NK-92 (cell line): ENCODE results near the gene UBE3C.
"Not testable (repeated sequence)": the region's sequence is repeated elsewhere in the genome, so short reads cannot be mapped to it uniquely, and the experiment has no call there.

Experiments used
- DNase-seq: peaks from one replicate; lab custom pipeline; 2025; ENCODE audit not compliant: unreplicated experiment; lab: John Stamatoyannopoulos, UW

UBE3C gene

DNA sequence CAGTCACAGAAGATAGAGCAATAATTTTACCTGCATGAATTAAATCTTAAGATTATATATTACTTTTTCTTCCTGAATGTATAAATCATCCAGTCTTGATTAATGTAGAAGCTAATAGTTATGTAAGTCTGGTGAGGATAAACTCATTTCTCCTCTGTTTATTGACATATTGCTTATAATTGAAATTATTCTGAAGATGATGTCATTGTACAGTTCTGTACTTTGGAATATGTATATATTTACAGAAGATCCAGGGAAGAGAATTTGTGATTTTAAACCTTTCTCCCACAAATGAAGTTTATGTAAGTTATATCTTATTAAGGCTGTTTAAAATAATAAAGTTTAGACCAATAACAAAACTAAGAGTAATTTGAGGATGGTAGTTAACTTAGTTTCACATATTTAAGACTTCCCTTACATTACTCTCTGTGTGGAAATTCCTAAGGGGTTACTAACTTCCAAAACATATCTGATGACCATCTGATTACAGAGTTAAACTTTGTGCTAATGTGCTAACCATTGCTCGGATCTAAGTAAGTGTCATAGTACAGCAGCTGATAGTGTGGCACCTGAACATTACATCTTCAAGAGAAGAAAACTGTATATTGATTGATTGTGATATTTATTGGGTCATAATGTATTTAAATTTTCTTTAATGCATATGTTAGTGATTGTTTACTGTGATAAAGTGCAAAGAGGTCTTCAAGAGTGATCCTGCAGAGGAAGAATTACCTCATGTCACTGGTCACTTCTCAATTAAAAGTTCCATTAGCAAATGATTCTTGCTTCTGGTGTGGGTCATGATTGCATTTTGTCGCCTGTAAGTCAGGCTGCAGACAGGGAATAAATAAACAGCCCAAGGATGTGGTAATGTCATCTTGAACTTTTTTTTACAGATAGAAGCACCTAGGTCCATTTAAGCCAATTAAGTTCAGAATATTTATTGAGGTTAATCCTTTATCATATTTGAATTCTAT, 96.9 kb downstream of the UBE3C start:
- no peak for DNase-seq

DNA sequence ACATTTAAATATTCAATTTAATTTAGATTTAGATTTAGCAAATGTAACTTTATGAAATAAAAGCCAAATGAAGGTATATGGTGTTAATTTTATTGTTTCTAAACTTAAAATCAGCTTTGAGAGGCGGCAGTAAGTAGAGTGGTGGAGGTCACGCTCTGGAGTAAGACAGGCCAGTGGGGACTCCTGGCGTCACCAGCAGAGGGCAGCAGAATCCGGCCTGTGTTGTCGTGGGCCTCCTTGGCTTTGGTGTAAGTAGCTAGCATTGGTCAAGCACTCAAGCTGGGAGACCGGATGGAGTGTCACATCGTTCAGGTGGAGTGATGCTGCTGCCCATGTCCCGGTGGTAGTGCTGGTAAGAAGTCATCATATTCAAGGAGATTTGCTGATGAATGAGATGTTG, 99.4 kb downstream of the UBE3C start:
- DNase-seq, result no peak

DNA sequence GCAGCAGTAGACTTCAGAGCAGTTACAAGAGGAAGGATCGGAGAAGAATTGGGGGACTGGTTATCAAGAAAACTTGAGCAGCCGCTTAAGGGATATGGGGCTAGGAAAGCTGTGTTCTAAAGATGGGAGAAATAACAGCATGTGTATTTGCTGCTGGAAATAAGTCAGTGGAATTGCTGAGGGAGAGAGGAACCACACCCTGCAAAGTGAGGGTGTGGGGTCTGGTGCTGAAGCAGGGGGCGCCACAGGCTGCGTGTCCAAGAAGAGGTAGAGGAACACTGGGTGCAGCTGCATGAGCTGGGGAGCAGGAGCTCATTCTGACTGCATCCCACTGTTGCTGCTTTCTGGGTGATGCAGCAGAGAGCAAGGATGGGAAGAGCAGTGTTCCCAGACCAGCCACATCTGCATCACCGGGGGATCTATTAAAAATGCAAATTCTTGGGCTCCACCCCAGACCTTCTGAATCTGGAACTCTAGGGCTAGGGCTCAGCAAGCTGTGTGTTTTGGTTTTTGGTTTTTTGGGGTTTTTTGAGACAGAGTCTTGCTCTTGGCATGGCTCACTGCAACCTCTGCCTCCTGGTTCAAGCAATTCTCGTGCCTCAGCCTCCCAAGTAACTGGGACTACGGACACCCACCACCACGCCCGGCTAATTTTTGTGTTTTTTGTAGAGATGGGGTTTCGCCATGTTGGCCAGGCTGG, 101.0 kb downstream of the UBE3C start:
- no peak for DNase-seq

DNA sequence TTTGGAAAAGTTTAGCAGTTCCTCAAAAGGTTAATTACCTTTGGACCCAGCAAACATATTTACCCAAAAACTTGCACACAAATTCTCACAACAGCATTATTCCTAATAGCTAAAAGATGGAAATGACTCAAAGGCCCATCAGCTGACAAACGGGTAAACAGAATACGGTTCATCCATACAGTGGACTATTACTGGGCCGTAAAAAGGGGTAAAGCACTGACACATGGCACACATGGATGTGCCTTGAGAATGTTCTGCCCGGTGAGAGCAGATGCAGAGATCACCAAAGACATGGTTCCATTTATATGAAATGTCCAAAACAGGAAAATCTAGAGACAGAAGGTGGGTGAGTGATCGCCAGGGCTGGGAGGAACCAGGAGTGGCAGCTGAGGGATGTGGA, 102.9 kb downstream of the UBE3C start:
- DNase-seq, result no peak

DNA sequence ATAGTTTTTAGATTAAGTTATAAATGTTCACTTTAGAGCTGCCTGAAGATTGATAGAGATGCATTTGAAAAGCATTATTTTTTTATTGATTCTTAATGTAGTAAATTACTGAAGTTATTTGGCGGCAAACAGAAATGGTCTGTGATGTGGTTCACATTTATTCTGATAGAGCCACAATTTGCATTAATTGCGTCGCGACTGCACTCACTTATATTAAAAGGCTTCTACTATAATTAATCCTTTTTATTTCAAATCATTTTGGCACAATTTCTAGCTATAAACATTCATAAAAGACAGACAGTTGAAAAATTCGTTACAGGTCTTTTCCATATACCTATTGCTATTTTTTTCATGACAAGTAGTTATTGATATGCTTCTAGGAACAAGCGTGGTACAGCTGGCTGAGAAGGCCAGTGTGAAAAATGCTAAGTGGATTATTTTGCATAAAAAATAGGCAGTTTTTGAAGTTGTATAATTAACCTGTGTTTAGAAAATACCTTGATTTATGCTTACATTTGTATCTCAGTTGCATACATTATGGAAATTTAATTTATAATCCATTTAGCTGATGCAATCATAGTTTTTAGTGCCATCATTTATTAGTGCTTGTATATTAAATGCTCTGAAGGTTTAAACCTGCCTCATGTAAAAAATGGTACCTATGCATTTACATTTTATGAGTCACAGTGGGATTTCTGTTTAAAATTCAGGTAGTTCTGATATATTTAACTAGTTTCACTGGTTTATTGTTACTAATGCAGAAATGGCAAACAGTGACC, 106.0 kb downstream of the UBE3C start:
- no peak for DNase-seq

DNA sequence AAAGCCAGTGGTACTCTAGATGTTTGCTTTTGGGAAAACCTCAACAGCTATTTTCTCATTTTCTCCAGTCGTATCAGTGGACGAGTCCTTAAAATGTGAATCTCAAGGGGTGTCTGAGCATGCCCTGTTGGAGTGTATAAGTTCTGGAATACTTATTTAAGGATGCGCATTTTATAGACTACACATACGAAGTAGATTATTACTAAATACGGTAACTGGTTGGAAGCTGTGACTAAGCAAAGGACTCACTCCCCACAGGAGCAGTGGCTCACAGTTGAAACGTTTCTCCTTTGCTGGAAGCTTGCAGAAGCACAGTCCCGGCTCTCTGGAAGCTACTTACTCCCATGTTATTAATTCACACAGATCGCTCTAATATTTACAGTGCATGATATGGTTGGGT, 107.3 kb downstream of the UBE3C start:
- no peak for DNase-seq

DNA sequence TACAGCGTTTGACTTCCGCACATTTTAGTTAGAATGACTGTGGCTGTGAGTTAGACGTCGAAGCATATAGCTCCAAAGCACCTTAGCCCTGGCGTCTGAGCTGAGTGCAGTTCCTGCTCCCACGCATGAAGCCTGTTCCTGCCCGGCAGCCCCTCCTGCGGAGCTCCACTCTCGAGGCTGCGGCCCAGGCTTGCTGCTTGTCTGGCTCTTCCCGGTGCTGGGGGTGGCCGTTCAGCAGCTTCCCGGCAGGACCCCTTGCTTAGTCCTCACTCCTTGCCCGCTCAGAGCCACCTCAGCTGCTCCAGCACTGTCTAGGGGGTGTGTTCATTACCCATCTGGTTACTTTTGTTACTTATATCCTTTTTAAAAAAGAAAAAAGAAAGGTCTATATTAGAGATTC, 109.9 kb downstream of the UBE3C start:
- no peak for DNase-seq

DNA sequence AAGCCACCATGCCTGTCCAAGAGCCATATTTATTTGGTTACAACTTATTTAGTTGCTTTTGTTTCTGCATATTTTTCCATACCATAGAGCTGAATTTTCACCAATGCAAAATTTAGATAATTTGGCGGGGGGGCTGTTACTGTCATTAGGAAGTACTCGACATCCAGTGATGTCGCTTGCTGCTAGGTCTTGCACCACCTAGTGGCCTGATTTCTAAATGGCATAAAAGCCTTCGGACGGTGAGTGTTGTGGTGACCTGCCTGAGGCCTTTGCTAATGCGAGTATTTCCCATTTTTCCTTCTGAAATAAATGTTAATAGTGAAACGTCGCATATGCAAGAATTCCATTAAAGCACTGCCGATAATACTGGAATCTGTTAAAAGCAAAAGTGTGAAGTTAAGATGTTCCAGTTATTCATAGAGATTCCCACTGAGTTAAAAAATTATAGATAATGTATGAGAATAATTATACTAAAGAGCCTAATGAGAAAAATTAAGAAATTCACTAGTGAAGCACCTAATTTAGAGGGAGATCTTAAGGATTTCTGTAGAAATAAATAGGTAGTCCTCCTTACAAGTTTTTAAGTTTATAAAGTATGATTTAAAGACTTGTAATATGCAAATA, 112.0 kb downstream of the UBE3C start:
- DNase-seq, result no peak

DNA sequence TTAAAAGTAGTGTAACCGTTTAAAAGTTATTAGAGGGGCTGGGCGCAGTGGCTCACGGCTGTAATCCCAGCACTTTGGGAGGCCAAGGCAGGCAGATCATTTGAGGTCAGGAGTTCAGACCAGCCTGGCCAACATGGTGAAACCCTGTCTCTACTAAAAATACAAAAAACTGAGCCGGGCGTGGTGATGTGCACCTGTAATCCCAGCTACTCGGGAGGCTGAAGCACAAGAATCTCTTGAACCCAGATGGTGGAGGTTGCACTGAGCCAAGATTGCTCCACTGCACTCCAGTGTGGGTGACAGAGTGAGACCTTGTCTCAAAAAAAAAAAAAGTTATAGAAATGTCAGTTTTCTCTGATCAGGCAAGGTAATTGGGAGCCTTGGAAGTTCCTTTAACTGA, 113.1 kb downstream of the UBE3C start:
- DNase-seq, result not testable (repeated sequence)

DNA sequence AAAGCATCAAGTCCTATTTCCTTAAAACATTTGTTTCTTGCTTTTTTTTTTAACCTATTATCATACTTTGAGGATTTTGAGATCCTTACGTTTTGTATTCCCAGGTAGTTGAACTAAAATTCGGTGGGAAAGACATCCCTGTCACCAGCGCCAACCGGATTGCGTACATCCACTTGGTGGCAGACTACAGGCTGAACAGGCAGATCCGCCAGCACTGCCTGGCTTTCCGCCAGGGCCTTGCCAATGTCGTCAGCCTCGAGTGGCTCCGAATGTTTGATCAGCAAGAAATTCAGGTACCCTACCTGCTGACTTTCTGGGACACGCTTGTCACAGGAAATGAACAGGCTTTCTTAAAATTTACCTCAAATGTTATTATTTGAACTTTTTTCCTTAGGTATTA, 115.1 kb downstream of the UBE3C start:
- DNase-seq, result no peak

DNA sequence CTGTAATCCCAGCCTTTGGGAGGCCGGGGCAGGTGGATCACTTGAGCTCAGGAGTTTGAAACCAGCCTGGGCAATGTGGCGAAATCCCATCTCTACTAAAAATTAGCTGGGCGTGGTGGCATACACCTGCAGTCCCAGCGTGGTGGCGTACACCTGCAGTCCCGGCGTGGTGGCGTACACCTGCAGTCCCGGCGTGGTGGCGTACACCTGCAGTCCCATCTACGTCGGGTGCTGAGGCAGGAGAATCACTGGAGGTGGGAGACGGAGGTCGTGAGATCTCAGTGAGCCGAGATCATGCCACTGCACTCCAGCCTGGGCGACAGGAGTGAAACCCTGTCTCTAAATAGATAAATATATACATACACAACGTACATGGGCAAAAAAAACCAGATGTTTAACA, 116.1 kb downstream of the UBE3C start:
- not testable (repeated sequence) for DNase-seq

DNA sequence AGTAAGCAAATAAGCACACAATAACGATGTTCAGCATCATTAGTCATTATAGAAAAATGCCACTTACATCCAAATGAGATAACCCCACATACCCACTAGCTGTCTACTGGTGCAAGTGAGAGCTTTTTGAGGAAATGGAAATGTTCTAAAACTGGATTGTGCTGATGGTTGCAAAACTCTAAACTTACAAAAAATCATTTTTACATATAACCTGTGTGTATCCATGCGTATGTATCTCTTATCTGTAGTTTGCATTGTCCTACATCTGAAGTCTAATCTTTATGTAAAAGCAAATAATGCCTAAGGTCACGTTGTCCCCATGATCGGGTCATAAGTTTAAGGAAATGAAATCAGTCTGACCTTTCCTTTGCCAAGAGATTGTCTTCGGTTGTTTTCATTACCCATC, 116.5 kb downstream of the UBE3C start:
- no peak for DNase-seq

DNA sequence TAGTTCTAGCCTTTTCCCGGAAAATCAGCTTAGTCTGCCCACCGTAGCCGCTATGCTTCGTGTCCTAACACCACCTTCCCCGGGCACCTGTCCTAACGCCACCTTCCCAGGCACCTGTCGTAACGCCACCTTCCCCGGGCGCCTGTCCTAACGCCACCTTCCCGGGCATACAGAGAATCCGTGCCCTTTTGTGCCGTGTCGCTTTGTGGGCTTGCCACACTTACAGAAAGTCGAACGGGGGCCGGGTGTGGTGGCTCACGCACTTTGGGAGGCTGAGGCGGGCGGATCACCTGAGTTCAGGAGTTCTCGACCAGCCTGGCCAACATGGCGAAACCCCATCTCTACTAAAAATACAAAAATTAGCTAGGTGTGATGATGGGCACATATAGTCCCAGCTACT, 124.4 kb downstream of the UBE3C start:
- no peak for DNase-seq

DNA sequence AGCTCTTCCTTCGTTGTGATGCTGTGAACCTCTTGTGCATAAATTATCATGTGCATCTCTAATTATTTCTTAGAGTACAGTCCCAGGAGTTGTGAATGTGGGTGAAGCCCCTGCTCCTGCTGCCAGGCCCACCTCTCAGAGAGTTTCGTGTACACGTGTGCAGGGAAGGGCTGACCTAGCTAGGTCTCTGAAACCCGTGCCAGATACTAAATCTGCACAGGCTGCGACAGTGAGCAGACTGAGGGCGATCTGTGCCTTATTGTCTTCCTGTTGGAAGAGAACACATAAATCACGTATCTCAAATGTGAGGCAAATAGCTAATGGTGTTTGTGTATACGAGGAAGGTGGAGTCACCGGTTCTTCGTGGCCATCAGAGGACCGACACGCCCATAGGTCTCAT, 126.3 kb downstream of the UBE3C start:
- DNase-seq, result no peak

DNA sequence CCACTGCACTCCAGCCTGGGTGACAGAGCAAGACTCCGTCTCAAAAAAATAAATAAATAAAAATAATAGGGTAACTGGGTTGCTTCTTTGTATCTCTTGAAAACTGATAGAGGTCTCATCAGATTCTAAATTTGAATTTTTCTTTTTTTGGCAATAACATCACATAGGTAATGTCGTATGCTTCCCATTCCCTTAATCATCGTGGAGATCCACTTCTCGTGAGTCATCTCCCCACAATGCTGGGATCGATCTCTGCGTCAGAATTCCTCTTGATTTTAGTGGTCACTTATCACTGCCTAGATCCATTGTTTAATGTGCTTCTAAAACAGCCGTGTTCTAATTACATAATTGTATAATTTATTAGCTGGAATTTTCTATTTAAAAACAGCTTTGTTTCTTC, 127.5 kb downstream of the UBE3C start:
- DNase-seq, result no peak

DNA sequence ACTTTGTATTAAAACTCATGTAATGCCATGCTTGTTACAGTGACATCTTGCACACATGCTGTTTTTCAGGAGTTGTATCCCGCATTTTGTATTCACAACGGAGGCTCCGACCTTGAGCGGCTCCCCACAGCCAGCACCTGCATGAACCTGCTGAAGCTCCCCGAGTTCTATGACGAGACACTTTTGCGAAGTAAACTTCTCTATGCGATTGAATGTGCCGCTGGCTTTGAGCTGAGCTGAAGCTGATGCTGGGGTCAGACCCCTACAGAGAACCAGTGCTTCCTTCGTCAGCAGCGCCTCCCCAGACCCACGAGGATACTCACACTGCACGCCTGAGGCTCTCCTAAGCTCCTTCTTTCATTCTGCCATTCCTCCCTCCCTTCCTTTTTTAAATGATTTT, 128.8 kb downstream of the UBE3C start:
- DNase-seq, result no peak

DNA sequence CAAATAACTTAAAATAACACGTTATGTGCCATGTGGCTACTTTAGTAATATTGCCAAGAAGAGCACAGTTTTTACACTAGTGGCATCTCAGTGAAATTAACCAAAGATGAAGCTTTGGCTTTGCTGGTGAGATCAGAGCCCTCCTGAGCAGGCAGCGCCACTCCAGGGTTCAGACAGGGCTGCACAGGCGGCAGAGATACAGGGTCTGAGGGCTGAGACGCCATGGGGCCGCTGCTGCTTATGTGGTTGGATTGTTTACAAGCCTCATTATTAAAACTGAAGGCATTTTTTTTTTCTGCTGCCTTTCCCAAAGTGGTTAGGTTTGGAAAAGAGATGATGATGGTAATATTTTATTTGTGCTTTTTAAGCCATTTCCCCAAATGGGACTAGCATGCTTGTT, 129.2 kb downstream of the UBE3C start:
- DNase-seq, result no peak

DNA sequence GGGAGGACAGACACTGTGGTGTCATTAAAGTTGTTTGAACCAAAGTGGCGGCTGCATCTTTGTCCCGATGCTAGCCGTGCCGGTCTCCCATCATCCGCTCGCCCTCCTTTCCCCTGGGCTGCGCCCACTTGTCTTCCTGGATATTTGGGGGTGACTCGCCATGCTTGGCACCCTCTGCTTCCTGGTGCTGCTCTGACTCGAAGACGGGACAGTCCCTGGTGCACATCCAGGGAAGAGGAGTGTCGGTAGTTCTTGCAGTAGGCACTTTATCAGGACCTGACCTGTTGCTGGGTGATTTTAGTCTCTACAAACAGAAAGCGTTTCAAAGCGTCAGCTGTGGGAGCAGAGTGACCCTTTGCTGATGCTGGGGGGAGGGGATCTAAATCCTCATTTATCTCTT, 129.8 kb downstream of the UBE3C start:
- no peak for DNase-seq

DNA sequence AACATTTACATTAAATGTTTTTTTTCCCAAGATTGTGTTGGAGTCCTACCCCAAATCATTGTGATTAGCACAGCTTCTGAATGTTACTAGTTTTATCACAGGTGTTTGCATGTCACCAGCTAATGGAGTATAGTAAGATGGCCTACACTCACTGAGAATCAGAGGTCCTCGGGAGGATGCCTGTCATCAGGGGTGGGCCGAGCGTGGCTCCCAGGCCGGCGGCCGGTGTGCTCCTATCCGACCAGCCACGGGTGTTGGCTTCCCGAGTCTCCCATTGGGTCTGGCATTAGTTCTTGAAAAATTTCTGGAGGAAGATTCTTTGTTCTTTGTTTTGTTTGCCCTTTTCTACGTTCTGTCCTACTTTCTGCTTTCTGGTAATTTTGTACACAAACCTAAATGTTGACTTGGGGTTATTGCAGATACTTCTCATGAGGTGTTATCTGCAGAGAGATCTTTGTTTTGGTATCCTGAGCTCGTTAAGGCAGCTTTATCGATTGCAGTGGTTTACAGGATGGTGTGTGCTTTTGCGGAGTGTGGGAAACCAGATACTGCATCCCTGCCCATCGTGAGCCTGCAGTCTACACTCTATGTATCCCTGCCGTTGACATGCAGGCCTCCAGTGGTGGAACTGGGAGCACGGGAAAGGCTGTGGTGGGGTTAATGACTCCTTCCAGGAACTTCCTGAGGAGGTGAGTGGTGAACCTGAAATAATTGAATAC, 130.8 kb downstream of the UBE3C start:
- DNase-seq, result no peak

DNA sequence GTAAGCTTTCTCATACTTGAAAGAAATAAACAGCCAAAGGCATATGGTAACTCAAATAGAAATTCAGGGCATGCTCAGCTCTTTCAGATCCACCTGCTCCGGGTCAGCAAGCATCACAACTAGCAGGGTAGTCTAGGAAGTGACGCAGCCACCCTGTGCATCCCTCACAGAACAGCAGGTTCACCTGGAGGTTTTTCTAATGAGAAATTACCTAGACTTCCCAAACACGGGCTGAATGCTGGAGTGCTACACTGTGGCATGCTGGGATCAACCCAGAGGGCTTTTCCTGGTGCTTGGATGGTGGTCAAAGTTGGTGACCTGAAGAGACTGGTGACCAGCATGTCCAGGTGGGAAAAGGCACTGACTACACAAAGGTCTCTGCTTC, 131.3 kb downstream of the UBE3C start:
- DNase-seq, result no peak
